Measurements from ENCODE around the gene SINHCAF.

SINHCAF gene

GRCh38 chr12:31236998-31237637 lies 88.8 kb downstream of the SINHCAF start:
- ATAC-seq (replicated peaks) = no peak
- no peak overlapping the region for H3K27ac Mint-ChIP-seq
- no peak for DNase-seq
- peaks cover 0 to 5% of the 10 kb centered on the region in 2 donors for H3K4me1 Mint-ChIP-seq (ENCODE audit: low read depth in 2 of 2)
- H3K9me3 Mint-ChIP-seq = no peaks in the 10 kb centered on the region
- no peaks in the 10 kb centered on the region for H3K36me3 Mint-ChIP-seq (ENCODE audit: insufficient read depth)
- no peak overlapping the region for H3K4me3 Mint-ChIP-seq
- peaks cover 36 to 86% of the 10 kb centered on the region in 2 donors for H3K27me3 Mint-ChIP-seq

- DNase-seq (no peak), ATAC-seq (replicated peaks) (no peak)
- peaks cover 0 to 5% of the 10 kb centered on the region in 2 donors for H3K4me1 Mint-ChIP-seq (ENCODE audit: low read depth in 2 of 2)
- no peak overlapping the region for H3K4me3 Mint-ChIP-seq
- no peaks in the 10 kb centered on the region for H3K9me3 Mint-ChIP-seq
- H3K36me3 Mint-ChIP-seq (ENCODE audit: insufficient read depth) = no peaks in the 10 kb centered on the region
- H3K27me3 Mint-ChIP-seq = peaks cover 44 to 84% of the 10 kb centered on the region in 2 donors
- no peak overlapping the region for H3K27ac Mint-ChIP-seq
Observed at GRCh38 chr12:31235868-31236395, 90.0 kb downstream of the SINHCAF start.

GRCh38 chr12:31234955-31235867 lies 90.7 kb downstream of the SINHCAF start:
- H3K4me3 Mint-ChIP-seq = no peak overlapping the region
- H3K4me1 Mint-ChIP-seq (ENCODE audit: low read depth in 2 of 2) = peaks cover 0 to 5% of the 10 kb centered on the region in 2 donors
- DNase-seq = no peak
- H3K36me3 Mint-ChIP-seq (ENCODE audit: insufficient read depth) = no peaks in the 10 kb centered on the region
- H3K27ac Mint-ChIP-seq = no peak overlapping the region
- H3K9me3 Mint-ChIP-seq = no peaks in the 10 kb centered on the region
- ATAC-seq (replicated peaks) = no peak
- H3K27me3 Mint-ChIP-seq = peaks cover 44 to 77% of the 10 kb centered on the region in 2 donors

- H3K27ac Mint-ChIP-seq = no peak overlapping the region
- no peak for DNase-seq
- no peak for ATAC-seq (replicated peaks)
- H3K27me3 Mint-ChIP-seq = peaks cover 44 to 74% of the 10 kb centered on the region in 2 donors
- peaks cover 0 to 5% of the 10 kb centered on the region in 2 donors for H3K4me1 Mint-ChIP-seq (ENCODE audit: low read depth in 2 of 2)
- no peaks in the 10 kb centered on the region for H3K9me3 Mint-ChIP-seq
- no peaks in the 10 kb centered on the region for H3K36me3 Mint-ChIP-seq (ENCODE audit: insufficient read depth)
- H3K4me3 Mint-ChIP-seq = no peak overlapping the region
Observed at GRCh38 chr12:31234053-31234840, 91.7 kb downstream of the SINHCAF start.

- no peaks in the 10 kb centered on the region for H3K9me3 Mint-ChIP-seq
Observed at GRCh38 chr12:31233061-31233730, 92.8 kb downstream of the SINHCAF start.

GRCh38 chr12:31232361-31232965 lies 93.5 kb downstream of the SINHCAF start:
- H3K4me3 Mint-ChIP-seq = no peak overlapping the region
- H3K36me3 Mint-ChIP-seq (ENCODE audit: insufficient read depth) = no peaks in the 10 kb centered on the region
- DNase-seq (no peak), ATAC-seq (replicated peaks) (no peak)
- H3K4me1 Mint-ChIP-seq (ENCODE audit: low read depth in 2 of 2) = peaks cover 0 to 5% of the 10 kb centered on the region in 2 donors
- H3K9me3 Mint-ChIP-seq = no peaks in the 10 kb centered on the region
- H3K27ac Mint-ChIP-seq = no peak overlapping the region
- H3K27me3 Mint-ChIP-seq = peaks cover 44 to 73% of the 10 kb centered on the region in 2 donors

More at GRCh38 chr12:31233061-31233730, 92.8 kb downstream of the SINHCAF start:
- Mint-ChIP-seq H3K4me1 (ENCODE audit: low read depth in 2 of 2) (peaks cover 0 to 5% of the 10 kb centered on the region in 2 donors), H3K27ac (no peak overlapping the region), H3K36me3 (ENCODE audit: insufficient read depth) (no peaks in the 10 kb centered on the region), H3K4me3 (no peak overlapping the region), H3K27me3 (peaks cover 44 to 73% of the 10 kb centered on the region in 2 donors)
- ATAC-seq (replicated peaks) (no peak), DNase-seq (no peak)

- Mint-ChIP-seq H3K27ac (no peak overlapping the region), H3K36me3 (ENCODE audit: insufficient read depth) (no peaks in the 10 kb centered on the region), H3K9me3 (no peaks in the 10 kb centered on the region), H3K27me3 (peaks cover 37 to 68% of the 10 kb centered on the region in 2 donors), H3K4me3 (no peak overlapping the region), H3K4me1 (ENCODE audit: low read depth in 2 of 2) (no peaks in the 10 kb centered on the region)
- DNase-seq (no peak), ATAC-seq (replicated peaks) (no peak)
Observed at GRCh38 chr12:31231611-31232360, 94.2 kb downstream of the SINHCAF start.
